ENCODE measurements around the gene LINGO4.

LINGO4 gene

GRCh38 chr1:151833172-151833900, 28.1 kb upstream of the LINGO4 start:
- no peak for DNase-seq

- peak; percentile 95 for DNase-seq
These were observed 27.2 kb upstream of the LINGO4 start for GRCh38 chr1:151832318-151832980.

GRCh38 chr1:151831605-151832004, 26.4 kb upstream of the LINGO4 start, which contains the start of gene RORC:
Gene RORC, minus strand, starts transcription at chr1:151831802. Its CDS starts 38 bp downstream, at chr1:151831764.
- DNase-seq = peak; percentile 56

- no peak for DNase-seq
These were observed 26.0 kb upstream of the LINGO4 start for GRCh38 chr1:151831256-151831591.

- no peak for DNase-seq
These were observed 24.8 kb upstream of the LINGO4 start for GRCh38 chr1:151830055-151830454.

- no peak for DNase-seq
These were observed 24.3 kb upstream of the LINGO4 start for GRCh38 chr1:151829352-151830046.

- peak; percentile 64 for DNase-seq
These were observed 23.7 kb upstream of the LINGO4 start for GRCh38 chr1:151828921-151829320.

- DNase-seq = no peak
These were observed 22.6 kb upstream of the LINGO4 start for GRCh38 chr1:151827853-151828252.

GRCh38 chr1:151825751-151826660, 20.8 kb upstream of the LINGO4 start:
- DNase-seq = no peak

GRCh38 chr1:151825204-151825603, 20.0 kb upstream of the LINGO4 start:
- no peak for DNase-seq

GRCh38 chr1:151823175-151823574, 18.0 kb upstream of the LINGO4 start:
- no peak for DNase-seq

GRCh38 chr1:151822404-151822803, 17.2 kb upstream of the LINGO4 start:
- DNase-seq = no peak

GRCh38 chr1:151820940-151821339, 15.7 kb upstream of the LINGO4 start:
- peak; percentile 81 for DNase-seq

- DNase-seq = no peak
These were observed 14.9 kb upstream of the LINGO4 start for GRCh38 chr1:151819976-151820623.

- DNase-seq = no peak
These were observed 14.1 kb upstream of the LINGO4 start for GRCh38 chr1:151819227-151819835.

GRCh38 chr1:151817353-151817730, 12.1 kb upstream of the LINGO4 start:
- no peak for DNase-seq

GRCh38 chr1:151816548-151817352, 11.5 kb upstream of the LINGO4 start:
- no peak for DNase-seq

- DNase-seq = no peak
These were observed 10.6 kb upstream of the LINGO4 start for GRCh38 chr1:151815716-151816327.

GRCh38 chr1:151814971-151815545, 9.8 kb upstream of the LINGO4 start:
- DNase-seq = no peak

- DNase-seq = no peak
These were observed 9.2 kb upstream of the LINGO4 start for GRCh38 chr1:151814426-151814825.

All from DMS79 treated with DMSO at 0.1 percent for 48 hours (cell line).